UCSD-AML1 (cell line): ENCODE data around the gene ATF7.

Source experiments
- DNase-seq: peaks from one replicate; lab custom pipeline; 2025; ENCODE audit not compliant: unreplicated experiment; lab: John Stamatoyannopoulos, UW

ATF7 gene

GRCh38 chr12:53532524-53533445 is 93.4 kb downstream of the ATF7 start:
- no peak for DNase-seq

GRCh38 chr12:53532021-53532420 is 94.2 kb downstream of the ATF7 start:
- DNase-seq: no peak

GRCh38 chr12:53530920-53531319 is 95.3 kb downstream of the ATF7 start:
- no peak for DNase-seq

- DNase-seq: no peak
Measured at GRCh38 chr12:53530061-53530460, 96.1 kb downstream of the ATF7 start.

GRCh38 chr12:53524476-53524875 is 101.7 kb downstream of the ATF7 start:
- no peak for DNase-seq

- DNase-seq: no peak
Measured at GRCh38 chr12:53523131-53523530, 103.1 kb downstream of the ATF7 start.

- no peak for DNase-seq
Measured at GRCh38 chr12:53518381-53518780, 107.8 kb downstream of the ATF7 start.

GRCh38 chr12:53516758-53517455 is 109.3 kb downstream of the ATF7 start:
- no peak for DNase-seq

GRCh38 chr12:53515291-53515680 is 110.9 kb downstream of the ATF7 start:
- no peak for DNase-seq

GRCh38 chr12:53514628-53515290 is 111.4 kb downstream of the ATF7 start:
- DNase-seq: no peak

GRCh38 chr12:53513712-53514410 is 112.3 kb downstream of the ATF7 start:
- DNase-seq: no peak

- DNase-seq: no peak
Measured at GRCh38 chr12:53510181-53510812, 115.9 kb downstream of the ATF7 start.

GRCh38 chr12:53508534-53509170 is 117.5 kb downstream of the ATF7 start:
- peak; percentile 81 for DNase-seq

- DNase-seq: no peak
Measured at GRCh38 chr12:53507603-53507885, 118.6 kb downstream of the ATF7 start.

- DNase-seq: no peak
Measured at GRCh38 chr12:53506881-53507602, 119.1 kb downstream of the ATF7 start, which contains the start of gene NPFF. TSS of gene NPFF (minus strand) at chr12:53507484. CDS start at chr12:53507474, 10 bp downstream.

- no peak for DNase-seq
Measured at GRCh38 chr12:53506450-53506785, 119.8 kb downstream of the ATF7 start.

- no peak for DNase-seq
Measured at GRCh38 chr12:53505555-53506449, 120.4 kb downstream of the ATF7 start.

GRCh38 chr12:53505086-53505485 is 121.1 kb downstream of the ATF7 start:
- no peak for DNase-seq
